Neural cell (in vitro differentiated cells): Measurements from ENCODE around the gene BRK1. TPM values are rescaled to one million over a fixed set of nuclear protein-coding genes. Genes with fewer than 3 reads are reported as not detected.

ENCODE experiments used
- polyA plus RNA-seq: library from polyadenylated mRNA; depleted of rRNA; stranded (reverse); fragments of >200 nt; gene quantifications from 2 replicates; pipeline ENCODE4 v1.2.3, GENCODE V29; 2014

BRK1 gene
- polyA plus RNA-seq, 1 donor from 2014 or later = 265 TPM

Other genes with a start within 250 kb of the BRK1 start
- not detected in 2 replicates for gene CIDEC, start 235.4 kb upstream of the BRK1 start, polyA plus RNA-seq
- 22.5 and 26.5 TPM in 2 replicates for gene JAGN1, start 225.1 kb upstream of the BRK1 start, polyA plus RNA-seq
- gene IL17RE, start 212.8 kb upstream of the BRK1 start, polyA plus RNA-seq = 0.52 TPM in 1 of 2 replicates, not detected in the other
- 0.54 TPM in 1 of 2 replicates, not detected in the other for gene IL17RC, start 198.6 kb upstream of the BRK1 start, polyA plus RNA-seq
- gene CRELD1, start 181.8 kb upstream of the BRK1 start, polyA plus RNA-seq = 48.9 and 59.8 TPM in 2 replicates
- 2.9 and 4.3 TPM in 2 replicates for gene PRRT3, start 163.3 kb upstream of the BRK1 start, polyA plus RNA-seq
- gene EMC3, start 128.8 kb upstream of the BRK1 start, polyA plus RNA-seq = 88.9 and 117 TPM in 2 replicates
- 0.86 and 3.3 TPM in 2 replicates for gene FANCD2, start 89.2 kb upstream of the BRK1 start, polyA plus RNA-seq
- gene FANCD2OS, start 7.4 kb upstream of the BRK1 start, polyA plus RNA-seq = not detected in 2 replicates
- gene VHL, start 26.1 kb downstream of the BRK1 start, polyA plus RNA-seq = 94.9 and 108 TPM in 2 replicates
- 0.84 and 1.1 TPM in 2 replicates for gene IRAK2, start 49.2 kb downstream of the BRK1 start, polyA plus RNA-seq
- 22.1 and 24.5 TPM in 2 replicates for gene TATDN2, start 132.8 kb downstream of the BRK1 start, polyA plus RNA-seq
- gene GHRL, start 177.3 kb downstream of the BRK1 start, polyA plus RNA-seq = 2.8 TPM in 1 of 2 replicates, not detected in the other
- gene SEC13, start 205.4 kb downstream of the BRK1 start, polyA plus RNA-seq = 112 and 125 TPM in 2 replicates